ENCODE data around the gene TRAPPC14.

GRCh38 chr7:100120733-100121036, 37.8 kb downstream of the TRAPPC14 start:
- no peak for TF ChIP-seq EP300 (IDR thresholded peaks at IDR 0.05)
- TF ChIP-seq POLR2A (IDR thresholded peaks at IDR 0.05), result no peak

All from sigmoid colon (tissue), 4 donors.